ENCODE measurements around the gene POU2AF1.

Gene POU2AF1

DNA sequence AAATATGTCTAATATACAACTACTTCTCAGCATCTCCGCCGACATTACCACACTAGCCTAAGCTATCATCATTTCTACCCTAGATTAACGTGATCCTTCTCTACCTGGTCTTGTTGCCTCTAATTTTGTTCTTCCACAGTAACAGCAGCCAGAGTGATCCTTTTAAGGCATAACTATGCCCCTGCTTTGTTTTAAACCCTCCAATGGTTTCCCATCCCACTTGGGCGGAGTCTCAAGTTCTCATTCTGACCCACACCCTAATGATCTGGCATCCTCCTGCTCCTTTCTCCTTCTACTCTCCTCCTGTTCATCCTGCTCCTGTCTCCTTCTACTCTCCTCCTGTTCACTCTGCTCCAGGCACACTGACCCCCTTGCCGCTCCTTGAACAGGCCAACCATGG is 31.9 kb upstream of the POU2AF1 start:
- no peak overlapping the region for H3K4me3 ChIP-seq (ENCODE audit: low read depth, low read length)
- no peak for DNase-seq (ENCODE audit: low read depth)
- TF ChIP-seq, protein P1, sequence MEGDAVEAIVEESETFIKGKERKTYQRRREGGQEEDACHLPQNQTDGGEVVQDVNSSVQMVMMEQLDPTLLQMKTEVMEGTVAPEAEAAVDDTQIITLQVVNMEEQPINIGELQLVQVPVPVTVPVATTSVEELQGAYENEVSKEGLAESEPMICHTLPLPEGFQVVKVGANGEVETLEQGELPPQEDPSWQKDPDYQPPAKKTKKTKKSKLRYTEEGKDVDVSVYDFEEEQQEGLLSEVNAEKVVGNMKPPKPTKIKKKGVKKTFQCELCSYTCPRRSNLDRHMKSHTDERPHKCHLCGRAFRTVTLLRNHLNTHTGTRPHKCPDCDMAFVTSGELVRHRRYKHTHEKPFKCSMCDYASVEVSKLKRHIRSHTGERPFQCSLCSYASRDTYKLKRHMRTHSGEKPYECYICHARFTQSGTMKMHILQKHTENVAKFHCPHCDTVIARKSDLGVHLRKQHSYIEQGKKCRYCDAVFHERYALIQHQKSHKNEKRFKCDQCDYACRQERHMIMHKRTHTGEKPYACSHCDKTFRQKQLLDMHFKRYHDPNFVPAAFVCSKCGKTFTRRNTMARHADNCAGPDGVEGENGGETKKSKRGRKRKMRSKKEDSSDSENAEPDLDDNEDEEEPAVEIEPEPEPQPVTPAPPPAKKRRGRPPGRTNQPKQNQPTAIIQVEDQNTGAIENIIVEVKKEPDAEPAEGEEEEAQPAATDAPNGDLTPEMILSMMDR (IDR thresholded peaks at IDR 0.05; ENCODE audit: low read depth, low read length, missing control alignments), result no peak

DNA sequence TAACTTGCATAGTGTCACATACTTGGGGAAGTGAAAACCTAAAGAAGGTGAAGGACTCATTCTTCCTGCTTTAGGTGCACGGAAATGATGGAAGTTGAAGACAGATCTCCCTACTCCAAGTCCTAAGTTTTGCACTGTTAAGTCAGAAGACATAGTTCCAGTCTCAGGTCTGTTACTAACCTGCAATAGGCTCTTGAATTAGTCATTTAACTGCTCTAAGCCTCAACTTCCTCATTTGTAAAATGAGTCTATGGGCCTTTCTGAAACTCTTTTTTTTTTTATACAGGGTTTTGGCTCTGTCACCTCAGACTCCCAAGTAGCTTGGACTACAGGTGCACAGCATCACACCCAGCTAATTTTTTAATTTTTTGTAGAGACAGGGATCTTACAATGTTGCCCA is 30.8 kb upstream of the POU2AF1 start:
- no peak overlapping the region for H3K4me3 ChIP-seq (ENCODE audit: low read depth, low read length)
- TF ChIP-seq, protein P1 (IDR thresholded peaks at IDR 0.05; ENCODE audit: low read depth, low read length, missing control alignments), result no peak

DNA sequence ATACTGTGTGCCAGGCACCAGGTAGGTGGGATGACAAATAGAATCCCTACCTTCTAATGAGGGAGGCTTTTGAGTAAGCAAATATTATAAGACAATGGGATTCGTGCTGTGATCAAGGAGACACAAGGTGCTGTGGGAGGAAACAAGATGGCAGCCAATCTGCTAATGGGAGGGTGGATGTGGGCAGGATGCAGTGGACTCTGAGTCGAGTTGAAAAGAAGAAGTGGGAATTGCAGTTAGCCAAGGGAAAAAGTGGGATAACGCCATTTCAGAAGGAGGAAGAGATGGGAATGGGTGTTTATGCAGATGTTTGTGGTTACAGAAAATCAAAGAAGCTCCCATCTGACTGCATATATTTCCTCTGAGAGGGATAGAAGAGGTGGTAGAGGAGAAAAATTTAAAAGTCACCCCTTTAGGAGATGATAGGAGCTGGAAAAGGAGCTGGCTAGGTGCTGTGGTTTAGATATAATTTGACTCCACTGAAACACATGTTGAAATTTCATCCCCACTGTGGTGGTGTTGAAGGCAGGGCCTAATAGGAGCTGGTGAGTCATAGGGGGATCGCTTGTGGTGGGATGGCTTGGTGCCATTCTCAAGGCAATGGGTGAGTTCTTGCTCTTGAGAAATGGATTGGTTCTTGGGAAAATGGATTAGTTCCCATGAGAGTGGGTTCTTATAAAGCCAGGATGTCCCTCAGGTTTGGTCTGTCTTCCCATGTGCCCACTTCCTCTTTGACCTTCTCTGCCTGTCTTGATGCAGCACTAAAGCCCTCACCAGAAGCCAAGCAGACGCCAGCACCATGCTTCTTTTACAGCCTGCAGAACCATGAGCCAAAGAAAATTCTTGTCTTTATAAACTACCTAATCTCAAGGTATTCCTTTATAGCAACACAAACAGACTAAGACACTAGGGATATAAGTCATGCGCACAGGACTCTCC is 30.0 kb upstream of the POU2AF1 start:
- peak; percentile 77 for DNase-seq (ENCODE audit: low read depth)
- TF ChIP-seq, protein P1 (IDR thresholded peaks at IDR 0.05; ENCODE audit: low read depth, low read length, missing control alignments), result no peak
- no peak overlapping the region for H3K4me3 ChIP-seq (ENCODE audit: low read depth, low read length)

More for the DNA sequence above, 30.8 kb upstream of the POU2AF1 start:
- peak; percentile 76 for DNase-seq (ENCODE audit: low read depth)

DNA sequence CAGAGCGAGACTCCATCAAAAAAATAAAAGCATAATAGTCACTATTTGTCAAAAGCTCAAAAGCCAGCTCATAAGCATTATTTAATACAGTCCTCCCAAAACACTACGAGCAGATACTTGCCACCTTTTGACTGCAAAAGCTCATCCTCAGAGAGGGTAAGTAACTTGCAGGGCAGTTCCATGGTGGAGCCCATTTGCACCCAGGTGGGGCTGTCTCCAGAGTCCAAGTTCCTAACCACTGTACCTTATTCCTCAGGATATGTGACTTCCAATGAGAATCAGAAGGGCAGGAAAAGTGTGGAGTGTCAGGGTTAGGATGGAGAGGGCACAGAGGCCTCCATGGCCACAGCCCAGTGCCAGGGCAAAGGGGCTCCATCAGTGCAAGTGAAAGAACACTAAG is 28.6 kb upstream of the POU2AF1 start:
- no peak overlapping the region for H3K4me3 ChIP-seq (ENCODE audit: low read depth, low read length)
- TF ChIP-seq, protein P1 (IDR thresholded peaks at IDR 0.05; ENCODE audit: low read depth, low read length, missing control alignments), result no peak
- no peak for DNase-seq (ENCODE audit: low read depth)

DNA sequence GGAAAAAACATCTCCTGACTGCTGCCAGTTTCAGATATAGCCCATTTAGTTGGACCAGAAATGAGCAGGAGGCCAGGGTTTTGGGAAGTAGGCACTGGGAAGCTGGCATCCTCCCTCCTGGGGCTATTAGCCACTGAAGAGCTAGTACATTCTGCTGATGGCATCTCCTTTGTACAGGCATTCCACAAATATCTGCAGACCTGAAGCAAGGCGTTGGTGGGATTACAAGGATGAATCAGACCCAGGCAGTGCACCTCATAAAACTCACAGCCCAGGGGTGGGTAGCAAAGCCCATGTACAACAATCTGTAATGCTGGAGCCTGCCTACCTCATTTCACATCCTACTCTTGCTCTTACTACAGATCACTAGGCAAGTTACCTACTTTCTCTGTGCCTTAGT is 27.5 kb upstream of the POU2AF1 start:
- TF ChIP-seq, protein P1 (IDR thresholded peaks at IDR 0.05; ENCODE audit: low read depth, low read length, missing control alignments), result no peak
- no peak for DNase-seq (ENCODE audit: low read depth)
- H3K4me3 ChIP-seq (ENCODE audit: low read depth, low read length), result no peak overlapping the region

DNA sequence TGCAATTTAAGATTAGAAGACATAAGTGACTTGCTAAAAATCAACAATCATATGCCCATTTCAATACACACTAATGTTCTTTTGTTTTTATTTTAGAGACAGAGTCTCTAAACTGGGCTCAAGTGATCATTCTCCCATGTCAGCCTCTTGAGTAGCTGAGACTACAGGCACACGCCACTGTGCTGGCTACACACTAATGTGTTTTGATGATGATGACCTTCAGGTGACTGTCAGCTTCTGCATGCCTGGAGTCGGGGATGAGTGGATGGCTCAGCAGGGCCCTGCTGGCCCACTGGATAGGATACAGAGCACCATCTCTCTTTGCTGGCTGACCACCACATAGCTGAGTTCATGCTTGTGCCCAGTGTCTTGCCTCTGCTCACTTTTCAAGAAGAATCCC is 27.0 kb upstream of the POU2AF1 start:
- no peak for DNase-seq (ENCODE audit: low read depth)
- no peak overlapping the region for H3K4me3 ChIP-seq (ENCODE audit: low read depth, low read length)
- TF ChIP-seq, protein P1 (IDR thresholded peaks at IDR 0.05; ENCODE audit: low read depth, low read length, missing control alignments), result no peak

DNA sequence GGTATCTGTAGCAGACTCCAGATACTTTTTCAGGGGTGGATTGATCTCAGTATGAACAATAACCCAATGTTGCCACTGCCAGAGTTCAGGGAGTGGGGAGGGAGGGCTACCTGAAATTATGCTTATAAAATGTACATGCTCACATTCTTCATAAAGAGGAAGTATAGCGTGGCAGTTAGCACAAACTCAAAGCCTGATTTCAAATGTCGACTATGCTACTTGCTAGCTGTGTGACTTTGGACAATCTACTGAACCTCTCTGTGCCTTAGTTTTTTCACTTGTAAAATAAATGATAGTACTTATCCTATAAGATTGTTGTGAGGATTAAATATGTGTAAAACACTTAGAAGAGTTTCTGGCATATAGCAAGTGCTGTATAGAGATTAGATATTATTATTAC is 26.5 kb upstream of the POU2AF1 start:
- no peak overlapping the region for H3K4me3 ChIP-seq (ENCODE audit: low read depth, low read length)
- DNase-seq (ENCODE audit: low read depth), result no peak
- TF ChIP-seq, protein P1 (IDR thresholded peaks at IDR 0.05; ENCODE audit: low read depth, low read length, missing control alignments), result no peak
